ENCODE results near the gene SULF2.
"Not testable (repeated sequence)": the region's sequence is repeated elsewhere in the genome, so short reads cannot be mapped to it uniquely, and the experiment has no call there.

SULF2 gene

GRCh38 chr20:47785311-47785853 lies at the start of gene SULF2:
TSS of gene SULF2 (minus strand) at chr20:47785481. CDS start at chr20:47757363, 28,118 bp downstream.
- DNase-seq, result peak; percentile 85

GRCh38 chr20:47831675-47832074 lies 46.4 kb upstream of the SULF2 start:
- DNase-seq, result not testable (repeated sequence)

GRCh38 chr20:47826716-47827115 lies 41.4 kb upstream of the SULF2 start:
- not testable (repeated sequence) for DNase-seq

GRCh38 chr20:47826006-47826405 lies 40.7 kb upstream of the SULF2 start:
- peak; percentile 3 for DNase-seq

- DNase-seq, result peak; percentile 7
These were observed 39.9 kb upstream of the SULF2 start for GRCh38 chr20:47825011-47825762.

- DNase-seq, result peak; percentile 10
These were observed 38.7 kb upstream of the SULF2 start for GRCh38 chr20:47823941-47824340.

- DNase-seq, result peak; percentile 8
These were observed 36.3 kb upstream of the SULF2 start for GRCh38 chr20:47821481-47822100.

- DNase-seq, result no peak
These were observed 33.8 kb upstream of the SULF2 start for GRCh38 chr20:47818996-47819609.

- DNase-seq, result peak; percentile 8
These were observed 33.2 kb upstream of the SULF2 start for GRCh38 chr20:47818466-47818865.

- DNase-seq, result peak; percentile 26
These were observed 32.7 kb upstream of the SULF2 start for GRCh38 chr20:47818016-47818415.

- no peak for DNase-seq
These were observed 32.3 kb upstream of the SULF2 start for GRCh38 chr20:47817573-47817972.

GRCh38 chr20:47816487-47817451 lies 31.5 kb upstream of the SULF2 start:
- DNase-seq, result peak; percentile 17

GRCh38 chr20:47815866-47816265 lies 30.6 kb upstream of the SULF2 start:
- peak; percentile 17 for DNase-seq

- no peak for DNase-seq
These were observed 30.1 kb upstream of the SULF2 start for GRCh38 chr20:47815416-47815806.

- peak; percentile 19 for DNase-seq
These were observed 29.5 kb upstream of the SULF2 start for GRCh38 chr20:47814632-47815415.

GRCh38 chr20:47810721-47811347 lies 25.6 kb upstream of the SULF2 start:
- DNase-seq, result no peak

- peak; percentile 38 for DNase-seq
These were observed 24.9 kb upstream of the SULF2 start for GRCh38 chr20:47810116-47810677.

GRCh38 chr20:47809161-47809960 lies 24.1 kb upstream of the SULF2 start:
- peak; percentile 47 for DNase-seq

GRCh38 chr20:47805951-47806350 lies 20.7 kb upstream of the SULF2 start:
- peak; percentile 17 for DNase-seq

GRCh38 chr20:47804972-47805371 lies 19.7 kb upstream of the SULF2 start:
- peak; percentile 12 for DNase-seq

Data from left hindlimb (tissue), 1 donor.